ENCODE data around the gene ST8SIA6.
A peak's percentile ranks its signal among the peaks of the same experiment; 100 is the strongest.
"Not testable (repeated sequence)": the region's sequence is repeated elsewhere in the genome, so short reads cannot be mapped to it uniquely, and the experiment has no call there.

ST8SIA6 gene

GRCh38 chr10:17454161-17455014 lies at the start of gene ST8SIA6:
ST8SIA6 (minus strand) TSS chr10:17454595; CDS start chr10:17454255, 340 bp downstream.
- peak; percentile 22 to 30 for DNase-seq (ENCODE audit: low read depth in 2 of 2)

GRCh38 chr10:17503795-17504194 lies 49.4 kb upstream of the ST8SIA6 start:
- no peak for DNase-seq (ENCODE audit: low read depth in 2 of 2)

- no peak for DNase-seq (ENCODE audit: low read depth in 2 of 2)
Observed at GRCh38 chr10:17502814-17503213, 48.4 kb upstream of the ST8SIA6 start.

GRCh38 chr10:17499014-17499413 lies 44.6 kb upstream of the ST8SIA6 start:
- DNase-seq (ENCODE audit: low read depth in 2 of 2) = not testable (repeated sequence)

- no peak for DNase-seq (ENCODE audit: low read depth in 2 of 2)
Observed at GRCh38 chr10:17497446-17498030, 43.1 kb upstream of the ST8SIA6 start.

- DNase-seq (ENCODE audit: low read depth in 2 of 2) = no peak
Observed at GRCh38 chr10:17494626-17495260, 40.3 kb upstream of the ST8SIA6 start.

- DNase-seq (ENCODE audit: low read depth in 2 of 2) = no peak
Observed at GRCh38 chr10:17488848-17489247, 34.5 kb upstream of the ST8SIA6 start.

GRCh38 chr10:17483079-17483478 lies 28.7 kb upstream of the ST8SIA6 start:
- DNase-seq (ENCODE audit: low read depth in 2 of 2) = no peak

- no peak for DNase-seq (ENCODE audit: low read depth in 2 of 2)
Observed at GRCh38 chr10:17479822-17480221, 25.4 kb upstream of the ST8SIA6 start.

GRCh38 chr10:17479015-17479615 lies 24.7 kb upstream of the ST8SIA6 start:
- DNase-seq (ENCODE audit: low read depth in 2 of 2) = no peak

GRCh38 chr10:17476073-17476472 lies 21.7 kb upstream of the ST8SIA6 start:
- DNase-seq (ENCODE audit: low read depth in 2 of 2) = no peak

- no peak for DNase-seq (ENCODE audit: low read depth in 2 of 2)
Observed at GRCh38 chr10:17475661-17476060, 21.3 kb upstream of the ST8SIA6 start.

GRCh38 chr10:17474595-17475323 lies 20.4 kb upstream of the ST8SIA6 start:
- no peak for DNase-seq (ENCODE audit: low read depth in 2 of 2)

GRCh38 chr10:17473228-17473950 lies 19.0 kb upstream of the ST8SIA6 start:
- DNase-seq (ENCODE audit: low read depth in 2 of 2) = no peak

- DNase-seq (ENCODE audit: low read depth in 2 of 2) = no peak
Observed at GRCh38 chr10:17472481-17473227, 18.3 kb upstream of the ST8SIA6 start.

GRCh38 chr10:17470246-17470645 lies 15.9 kb upstream of the ST8SIA6 start:
- DNase-seq (ENCODE audit: low read depth in 2 of 2) = no peak

GRCh38 chr10:17465328-17466125 lies 11.1 kb upstream of the ST8SIA6 start:
- no peak for DNase-seq (ENCODE audit: low read depth in 2 of 2)

- no peak for DNase-seq (ENCODE audit: low read depth in 2 of 2)
Observed at GRCh38 chr10:17464545-17464944, 10.2 kb upstream of the ST8SIA6 start.

- DNase-seq (ENCODE audit: low read depth in 2 of 2) = no peak
Observed at GRCh38 chr10:17460756-17461155, 6.4 kb upstream of the ST8SIA6 start.

Measured in stimulated activated CD8-positive, alpha-beta memory T cell treated with anti-CD3 and anti-CD28 coated beads, Interleukin-2, amount 100 ng/mL, for 48 hours (primary cell).